HG02759 (cell line): Measurements from ENCODE around the gene ME1.
"Not testable (repeated sequence)": the region's sequence is repeated elsewhere in the genome, so short reads cannot be mapped to it uniquely, and the experiment has no call there.

Experiments
- ATAC-seq: cut with Tn5 transposase; IDR thresholded peaks from one replicate; pipeline ENCODE4 v1.9.1; 2021; ENCODE audit warnings: mild to moderate bottlenecking, moderate library complexity; ENCODE audit not compliant: unreplicated experiment

ME1 gene

DNA sequence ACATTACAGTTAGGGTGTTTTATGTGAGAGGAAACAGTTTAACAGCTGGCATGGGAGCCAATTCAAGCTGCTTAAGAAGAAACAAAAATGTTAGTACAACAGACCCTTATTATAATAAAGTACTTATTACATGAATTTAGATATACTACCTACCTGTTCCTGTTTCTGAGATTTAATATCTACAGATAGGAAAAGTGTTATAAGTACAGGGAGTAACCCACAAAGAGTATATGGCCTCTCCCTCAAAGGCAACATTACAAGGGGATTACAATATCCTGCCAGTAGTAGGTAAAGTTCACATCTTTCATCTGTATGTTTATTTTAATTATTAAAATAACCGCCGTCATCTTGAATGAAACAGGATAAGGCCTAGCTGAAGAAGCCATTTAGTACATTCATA lies 1.8 kb upstream of the ME1 start:
- no peak for ATAC-seq

DNA sequence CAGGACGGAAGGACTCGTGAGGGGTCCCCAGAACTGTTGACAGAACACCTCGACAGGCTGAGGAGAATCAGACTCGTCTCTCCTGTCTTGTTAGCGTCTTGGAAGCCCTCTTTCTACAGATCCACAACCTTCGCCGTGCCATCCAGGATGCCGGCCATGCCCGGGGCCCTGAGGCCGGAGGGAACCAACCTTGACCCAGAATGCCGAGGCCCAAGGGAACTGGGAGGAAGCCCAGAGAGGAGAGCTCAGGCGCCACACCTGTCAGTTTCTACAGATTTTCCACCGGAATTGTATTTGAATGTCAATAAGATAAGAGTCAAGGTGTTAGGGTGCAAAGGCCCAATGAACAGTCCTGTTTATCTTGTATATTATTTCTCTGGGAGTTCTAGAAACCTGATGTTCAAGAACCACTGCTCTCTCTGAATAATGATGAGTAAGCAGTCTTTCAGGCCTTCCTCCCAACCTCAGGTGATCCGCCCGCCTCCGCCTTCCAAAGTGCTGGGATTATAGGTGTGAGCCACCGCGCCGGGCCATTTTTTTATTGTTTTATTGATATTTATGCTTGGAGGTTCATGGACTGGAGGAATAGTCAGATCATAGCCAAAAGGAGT lies 799 bp upstream of the ME1 start:
- ATAC-seq, result no peak

DNA sequence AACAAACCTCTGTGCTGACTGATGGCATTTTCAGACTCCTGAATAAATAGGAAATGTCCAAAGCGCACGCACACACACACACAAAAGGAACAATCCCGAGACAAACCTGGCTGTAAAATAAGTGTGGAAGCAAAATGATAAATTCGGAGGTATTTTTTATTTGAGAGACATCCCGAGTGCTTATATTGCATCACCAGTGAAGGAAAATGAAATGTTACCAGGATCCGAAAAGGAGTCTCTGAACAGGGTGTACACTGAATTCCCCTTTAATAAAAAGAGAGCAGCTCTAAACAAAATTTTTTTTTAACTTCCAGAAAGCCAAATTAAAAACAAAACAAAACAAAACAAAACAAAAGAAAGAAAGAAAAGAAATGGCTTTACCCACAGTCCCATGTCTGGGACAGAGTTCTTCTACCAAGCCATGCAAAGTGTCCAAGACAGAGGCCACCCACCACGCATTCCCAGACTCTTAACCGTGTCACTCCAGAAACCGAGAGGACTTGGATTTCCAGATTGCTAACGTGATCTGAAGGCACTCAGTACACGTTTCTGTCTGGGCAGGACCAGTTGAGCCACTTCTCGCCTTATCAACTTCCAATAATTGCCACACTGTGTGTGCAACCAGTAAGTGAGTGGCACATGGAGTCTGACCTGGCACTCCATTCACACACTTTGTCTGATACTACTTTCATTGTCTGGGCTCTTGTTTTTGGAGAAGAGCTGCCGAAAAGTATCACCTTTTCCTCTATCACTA lies 817 bp downstream of the ME1 start:
- ATAC-seq, result peak; percentile 5

DNA sequence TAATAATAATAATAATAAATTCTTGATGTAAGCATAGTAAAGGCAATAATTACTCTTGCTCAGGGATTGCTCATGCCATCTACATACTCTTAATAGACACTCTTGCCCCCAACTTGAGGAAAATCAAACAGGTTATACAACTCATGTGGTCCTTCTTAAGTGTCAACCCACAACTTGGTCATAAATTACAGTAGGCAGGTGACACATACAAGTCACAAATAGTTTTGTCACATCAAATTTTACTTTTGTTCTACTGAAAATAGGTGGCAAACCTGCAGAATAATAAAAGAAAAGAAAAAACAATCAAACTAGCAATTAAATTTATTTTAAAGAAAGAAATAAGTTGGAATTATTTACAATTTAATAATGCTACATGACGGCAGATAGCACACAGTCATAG lies 1.6 kb downstream of the ME1 start:
- ATAC-seq, result no peak

DNA sequence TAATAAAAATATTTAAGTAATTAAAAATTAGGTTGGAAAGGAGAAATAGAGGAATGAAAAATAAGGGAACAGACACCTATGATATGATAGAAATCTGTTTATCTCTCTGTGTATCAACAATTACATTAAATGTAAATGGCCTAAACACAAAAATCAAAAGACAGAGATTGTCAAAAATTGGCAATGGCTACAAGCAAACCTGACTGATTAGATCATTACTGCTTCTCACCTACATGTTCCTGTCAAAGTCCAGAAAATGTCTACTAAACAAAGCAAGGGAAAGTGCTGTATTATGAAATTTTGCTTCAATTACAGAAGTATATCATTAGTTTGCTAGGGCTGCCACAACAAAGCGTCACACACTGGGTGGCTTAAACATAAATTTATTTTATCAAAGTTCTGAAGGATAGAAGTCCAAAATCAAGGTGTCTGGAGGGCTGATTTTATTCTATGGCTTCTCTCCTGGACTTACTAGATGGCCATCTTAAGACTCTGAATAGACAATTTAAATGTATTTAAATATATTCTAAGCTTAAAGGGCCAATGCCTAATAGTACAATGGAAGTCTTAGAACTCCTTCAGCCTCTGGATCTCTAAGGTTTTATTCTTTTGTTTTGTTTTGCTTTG lies 6.3 kb downstream of the ME1 start:
- ATAC-seq, result no peak

DNA sequence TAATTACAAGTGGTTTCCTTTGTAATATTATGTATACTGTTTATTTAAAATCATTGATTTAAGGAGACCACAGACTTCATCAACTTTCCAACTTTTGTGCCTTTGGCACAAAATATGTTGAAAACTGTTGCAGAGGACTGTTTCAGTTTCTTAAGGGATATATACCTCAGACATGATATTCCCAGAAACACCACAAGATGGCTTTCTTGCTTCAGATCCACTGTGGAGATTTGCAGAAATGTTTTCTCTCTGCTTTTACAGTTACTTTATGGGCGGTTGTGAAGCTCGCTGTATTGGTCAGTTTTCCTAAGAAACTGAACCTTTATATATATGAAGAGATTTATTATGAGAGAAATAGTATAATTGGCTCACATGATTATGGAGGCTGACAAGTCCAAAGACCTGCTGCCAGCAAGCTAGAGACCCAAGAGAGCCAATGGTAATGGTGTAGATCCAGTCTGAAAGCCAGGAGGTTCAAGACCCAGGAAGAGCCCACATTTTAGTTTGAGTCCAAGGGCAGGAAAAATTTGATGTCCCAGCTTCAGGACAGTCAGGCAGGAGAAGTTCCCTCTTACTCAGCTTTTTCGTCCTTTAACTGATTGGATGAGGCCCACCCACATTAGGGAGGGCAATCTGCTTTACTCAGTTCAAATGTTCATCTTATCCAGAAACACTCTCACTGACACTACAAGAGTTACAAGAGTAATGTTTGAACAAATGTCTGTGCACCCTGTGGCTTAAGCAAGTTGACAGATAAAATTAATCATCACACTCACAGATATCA lies 12.8 kb downstream of the ME1 start:
- ATAC-seq, result peak; percentile 64

DNA sequence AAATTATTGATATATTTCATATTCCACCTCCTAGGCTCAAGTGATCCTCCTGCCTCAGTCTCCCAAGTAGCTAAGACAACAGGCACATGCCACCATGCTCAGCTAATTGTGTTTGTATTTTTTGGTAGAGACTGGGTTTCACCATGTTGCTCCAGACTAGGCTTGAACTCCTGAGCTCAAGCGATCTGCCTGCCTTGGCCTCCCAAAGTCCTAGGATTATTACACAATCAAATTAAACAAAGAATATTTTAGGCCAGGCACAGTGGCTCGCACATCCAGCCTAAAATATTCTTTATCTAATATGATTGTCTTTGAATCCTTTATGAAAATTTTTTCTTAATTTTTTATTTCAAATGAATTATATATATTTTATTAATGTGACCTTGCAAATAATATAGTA lies 17.8 kb downstream of the ME1 start:
- ATAC-seq, result no peak

DNA sequence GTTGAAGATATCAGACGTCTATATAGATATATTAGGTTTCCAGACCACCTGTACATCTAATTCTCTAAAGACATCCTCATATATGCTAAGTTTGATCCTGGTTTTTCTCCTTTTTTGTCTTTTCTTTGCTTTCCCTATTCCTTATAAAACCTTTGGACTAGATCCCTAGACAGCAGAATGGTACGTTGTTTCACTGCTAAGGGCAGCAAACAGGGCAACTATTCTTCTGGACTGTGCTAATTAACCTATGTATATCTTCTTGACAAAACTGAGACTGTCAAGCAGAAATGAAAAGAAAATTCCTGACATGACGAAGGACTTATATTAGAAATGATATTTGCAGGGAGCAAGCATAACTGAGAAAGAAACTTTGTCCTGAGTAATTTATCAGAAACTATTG lies 19.1 kb downstream of the ME1 start:
- no peak for ATAC-seq

DNA sequence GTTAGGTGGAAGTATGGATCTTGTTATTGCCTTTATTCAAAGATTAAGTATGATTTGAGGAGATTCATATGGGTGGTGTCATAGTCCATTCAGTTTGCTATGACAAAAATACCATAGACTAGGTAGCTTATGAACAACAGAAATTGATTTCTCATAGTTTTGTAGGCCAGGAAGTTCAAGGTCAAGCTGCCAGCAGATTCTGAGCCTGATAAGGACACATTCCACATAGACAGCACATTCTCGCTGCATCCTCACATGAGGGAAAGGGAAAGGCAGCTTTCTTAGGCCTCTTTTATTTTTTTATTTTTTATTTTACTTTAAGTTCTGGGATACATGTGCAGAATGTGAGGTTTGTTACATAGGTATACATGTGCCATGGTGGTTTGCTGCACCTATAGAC lies 27.7 kb downstream of the ME1 start:
- no peak for ATAC-seq

DNA sequence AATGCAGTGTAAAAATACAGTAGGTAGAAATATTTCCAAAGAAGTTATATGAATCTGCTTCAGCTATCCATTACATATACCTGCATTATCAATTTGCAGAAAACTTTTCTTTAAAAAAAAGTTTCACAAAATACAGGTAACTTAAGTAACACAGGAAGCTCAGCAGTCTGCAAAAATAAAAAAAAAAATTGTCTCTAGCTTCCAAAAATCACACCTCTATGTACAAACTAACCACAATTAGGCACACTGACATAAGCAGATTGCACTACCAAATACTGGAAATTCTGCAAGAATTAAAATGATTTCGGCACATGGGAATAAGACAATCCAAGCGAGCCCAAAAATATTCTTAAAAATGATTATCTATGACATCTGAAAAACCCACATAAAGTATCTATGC lies 41.2 kb downstream of the ME1 start:
- no peak for ATAC-seq

DNA sequence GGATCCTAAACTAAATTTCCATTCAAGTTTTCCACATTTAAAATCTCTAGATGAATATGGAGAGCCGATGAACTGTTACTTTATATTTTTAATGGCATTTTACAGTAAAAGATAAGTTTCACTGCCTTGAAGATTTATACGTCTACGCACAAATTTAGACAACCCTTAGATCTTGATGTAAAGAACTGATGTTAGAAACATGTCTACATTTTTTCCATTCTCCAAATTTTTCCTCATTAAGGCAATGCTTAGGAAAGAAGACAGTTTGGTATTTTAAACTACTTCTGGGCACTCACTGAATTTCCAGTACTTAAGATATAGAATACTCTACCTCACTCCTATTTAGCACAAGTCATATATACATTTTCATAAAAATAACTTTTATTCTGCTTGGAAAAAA lies 45.4 kb downstream of the ME1 start:
- ATAC-seq, result no peak

DNA sequence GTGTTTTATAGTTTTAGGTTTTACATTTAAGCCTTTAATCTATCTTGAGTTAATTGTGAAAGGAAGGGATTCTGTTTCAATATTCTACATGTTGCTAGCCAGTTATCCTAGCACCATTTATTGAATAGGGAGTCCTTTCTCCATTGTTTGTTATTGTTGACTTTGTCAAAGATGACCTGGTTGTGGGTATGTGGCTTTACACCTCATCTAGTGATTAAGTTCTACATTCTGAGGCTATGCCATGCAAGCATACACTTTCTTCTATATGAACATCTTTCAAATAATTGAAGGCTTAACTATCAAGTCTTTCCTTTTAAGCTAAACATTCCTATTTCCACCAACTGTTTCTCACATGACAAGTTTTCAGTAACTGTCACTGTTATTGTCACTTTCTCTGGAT lies 46.1 kb downstream of the ME1 start:
- no peak for ATAC-seq

DNA sequence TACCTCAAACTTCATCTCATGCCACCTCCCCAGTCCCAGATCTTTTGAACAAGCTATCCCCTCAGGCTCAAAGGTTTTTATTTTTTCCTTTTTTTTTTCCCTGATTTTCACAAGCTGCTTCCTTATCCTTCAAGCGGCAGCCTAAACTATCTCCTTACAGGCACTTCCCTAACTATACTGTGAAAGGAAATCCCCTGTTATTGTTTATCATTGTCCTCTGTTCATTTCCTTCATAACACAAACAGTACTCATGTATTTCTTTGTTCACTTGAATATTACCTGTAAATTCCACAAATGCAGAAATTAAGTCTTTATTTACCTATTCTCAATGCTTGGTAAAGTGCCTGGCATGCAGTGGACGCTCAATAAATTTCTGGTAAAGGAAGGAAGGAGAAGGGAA lies 48.9 kb downstream of the ME1 start:
- ATAC-seq, result no peak

DNA sequence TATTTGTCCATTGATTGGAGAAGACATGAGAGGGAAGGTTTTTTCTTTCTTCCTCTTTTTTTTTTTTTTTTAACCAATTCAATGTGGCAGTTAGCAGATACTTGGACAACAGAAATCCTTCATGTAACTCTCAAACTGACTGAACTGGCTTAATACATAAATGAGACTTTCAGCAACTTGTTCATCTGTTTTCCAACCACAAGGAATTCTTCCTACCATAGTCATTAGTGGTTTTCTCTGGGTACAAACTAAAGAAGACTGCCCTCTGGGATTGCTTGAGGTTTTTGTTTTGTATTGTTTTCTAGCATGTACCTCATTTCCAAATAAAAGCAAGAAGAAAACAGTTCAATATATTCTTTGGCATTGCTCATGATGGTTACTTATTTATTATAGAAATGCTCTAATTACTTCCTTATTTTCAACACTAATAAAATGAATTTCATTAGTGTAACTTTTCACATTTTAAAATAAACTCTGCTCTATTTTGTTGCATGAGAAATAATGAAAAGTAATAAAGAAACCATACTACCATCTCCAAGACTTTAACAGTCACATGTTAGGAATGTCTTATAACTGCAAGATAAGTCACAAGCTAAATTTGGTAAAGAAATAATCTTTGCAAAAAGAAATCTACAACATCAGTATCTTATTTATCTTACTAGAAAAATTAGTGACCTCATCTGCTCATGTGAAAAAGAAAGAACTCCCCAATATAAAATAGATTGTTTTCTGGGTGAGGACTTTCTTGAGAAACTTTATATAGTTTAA lies 52.0 kb downstream of the ME1 start:
- ATAC-seq, result no peak

DNA sequence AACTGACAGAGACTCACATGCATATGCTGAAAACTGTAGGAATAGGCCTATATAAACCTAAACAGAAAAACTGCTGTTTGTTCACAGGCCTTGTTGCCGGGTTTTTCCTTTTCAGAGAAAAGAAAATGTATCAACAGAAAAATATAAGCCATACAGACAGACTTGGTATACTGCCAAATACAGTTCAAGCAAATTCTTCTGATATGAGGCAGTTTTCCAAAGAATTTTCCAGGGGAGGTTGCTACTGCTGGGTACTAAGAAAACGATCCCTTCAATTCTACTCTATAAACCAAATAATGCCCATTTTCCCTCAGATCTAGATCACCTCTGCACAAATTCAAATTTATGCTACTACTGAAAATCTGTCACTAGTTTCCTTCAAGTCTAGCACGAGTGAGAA lies 59.4 kb downstream of the ME1 start:
- no peak for ATAC-seq

DNA sequence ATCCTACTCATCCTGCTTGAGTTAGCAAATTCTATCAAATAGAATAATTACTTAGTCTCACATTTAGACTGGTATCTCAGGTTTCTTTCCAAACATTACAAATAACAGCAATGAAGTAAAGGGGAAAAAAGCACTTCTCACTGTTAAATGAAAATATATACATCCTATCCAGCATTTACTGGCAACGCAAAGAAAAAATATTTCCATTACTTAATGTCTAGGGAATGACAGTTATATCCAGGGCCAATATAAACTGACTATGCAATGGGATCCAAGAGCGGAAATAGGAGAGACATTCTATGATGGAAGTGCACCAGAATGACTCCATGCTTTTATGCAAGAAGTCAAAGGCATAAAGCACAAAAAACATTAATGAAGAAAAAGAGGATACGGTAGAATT lies 60.3 kb downstream of the ME1 start:
- no peak for ATAC-seq

DNA sequence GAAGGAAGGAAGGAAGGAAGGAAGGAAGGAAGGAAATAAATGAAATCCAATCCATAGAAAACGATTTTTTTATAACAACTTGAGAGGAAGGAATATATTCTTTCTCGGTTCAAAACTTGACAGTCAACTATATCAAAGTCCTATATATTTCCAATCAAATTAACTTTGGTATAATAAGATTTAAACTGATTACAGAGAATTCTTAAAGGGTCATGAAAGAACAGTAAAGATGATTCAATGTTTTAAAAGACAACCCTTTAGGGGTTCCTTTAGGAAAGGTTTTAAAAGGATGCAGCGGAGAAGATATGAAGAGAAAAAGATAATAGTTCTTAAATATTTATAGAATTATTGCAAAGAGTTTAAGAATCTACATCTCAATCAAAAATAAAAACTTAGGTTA lies 61.2 kb downstream of the ME1 start:
- no peak for ATAC-seq

DNA sequence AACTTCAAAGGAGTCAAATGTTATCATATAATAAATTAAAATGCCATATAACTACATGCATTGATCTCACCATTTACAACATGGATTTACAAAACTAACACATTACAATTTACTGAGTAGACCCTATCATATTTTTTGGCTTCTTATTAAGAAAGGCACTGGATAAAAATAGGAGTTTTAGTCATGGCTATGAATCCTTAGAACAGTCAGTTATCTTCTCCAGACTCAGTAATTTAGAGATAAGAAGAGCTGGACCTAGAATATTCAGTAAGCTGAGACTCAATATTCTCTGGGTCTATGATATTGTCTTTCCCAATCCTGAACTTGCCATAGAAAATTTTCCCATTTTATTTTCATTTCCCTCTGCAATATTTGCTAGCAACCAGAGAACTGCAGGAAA lies 62.3 kb downstream of the ME1 start:
- ATAC-seq, result no peak

DNA sequence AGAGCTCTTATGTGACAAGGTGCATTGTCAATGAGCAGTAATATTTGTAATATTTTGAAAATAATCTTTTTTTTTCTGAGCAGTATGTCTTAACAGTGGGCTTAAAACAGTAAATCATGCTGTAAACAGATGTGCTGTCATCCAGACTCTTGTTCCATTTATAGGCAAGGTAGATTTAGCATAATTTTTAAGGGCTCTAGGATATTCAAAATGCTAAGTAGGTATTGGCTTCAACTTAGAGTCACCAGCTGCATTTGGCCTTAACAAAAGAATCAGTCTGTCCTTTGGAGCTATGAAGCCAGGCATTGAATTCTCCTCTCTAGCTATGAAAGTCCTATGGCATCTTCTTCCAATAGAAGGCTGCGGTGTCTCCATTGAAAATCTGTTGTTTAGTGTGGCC lies 63.7 kb downstream of the ME1 start:
- no peak for ATAC-seq

DNA sequence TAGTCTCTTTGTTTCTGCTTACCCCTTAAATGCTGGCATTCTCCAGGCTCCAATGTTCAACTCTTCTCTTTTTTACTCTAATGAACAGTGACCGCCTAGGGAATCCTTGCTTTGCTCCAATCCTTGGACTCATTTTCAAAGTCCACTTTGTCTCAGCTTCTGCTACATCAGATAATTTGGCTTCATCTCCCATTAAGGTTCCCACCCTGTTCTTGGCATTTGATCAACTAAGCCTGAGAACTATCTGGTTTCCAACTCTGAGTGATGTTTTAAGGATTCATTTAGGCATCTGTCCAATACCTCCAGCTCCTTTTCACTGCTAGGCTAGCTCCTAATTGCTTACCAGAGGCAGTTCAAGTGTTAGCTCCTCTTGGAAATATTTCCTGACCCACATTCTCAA lies 64.9 kb downstream of the ME1 start:
- ATAC-seq, result no peak

DNA sequence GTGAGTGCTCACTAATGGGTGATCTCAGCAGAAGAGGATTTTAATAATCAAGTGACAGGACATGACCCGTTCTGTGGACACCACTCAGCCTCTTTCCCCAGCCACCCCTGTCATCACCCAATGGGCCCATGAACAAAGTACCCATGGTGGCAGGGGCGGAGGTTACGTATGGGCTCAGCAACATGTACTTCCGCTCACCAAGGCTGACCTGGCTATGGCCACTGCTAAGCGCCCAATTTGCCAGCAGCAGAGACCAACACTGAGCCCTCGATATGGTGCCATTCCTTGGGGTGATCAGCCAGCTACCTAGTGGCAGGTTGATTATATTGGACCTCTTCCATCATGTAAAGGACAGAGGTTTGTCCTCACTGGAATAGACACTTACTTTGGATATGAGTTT lies 68.5 kb downstream of the ME1 start:
- ATAC-seq, result not testable (repeated sequence)
